ENCODE data around the gene ZDHHC21. TPM values are rescaled to one million over a fixed set of nuclear protein-coding genes. Genes with fewer than 3 reads are reported as not detected.
A peak's percentile ranks its signal among the peaks of the same experiment; 100 is the strongest.

The ZDHHC21 gene
- total and polyA plus RNA-seq, 2 experiments from 2014 or later: 3.3 to 5.9 TPM

GRCh38 chr9:14650596-14650995 is 42.6 kb downstream of the ZDHHC21 start:
- Histone ChIP-seq H3K4me1 (ENCODE audit: insufficient read depth) (no peaks in the 10 kb centered on the region), H3F3A (ENCODE audit: insufficient read depth) (no peaks in the 10 kb centered on the region), H3K27ac (no peak overlapping the region), H3K27me3 (replicated peaks; ENCODE audit: insufficient read depth) (no peaks in the 10 kb centered on the region), H2AFZ (no peak overlapping the region), H3K4me2 (ENCODE audit: unreplicated experiment) (no peak overlapping the region), H4K20me1 (ENCODE audit: insufficient read depth) (no peaks in the 10 kb centered on the region), H3K79me2 (ENCODE audit: insufficient read depth) (no peaks in the 10 kb centered on the region), H3K9ac (no peak overlapping the region), H3K4me3 (no peak overlapping the region), H3K9me3 (ENCODE audit: low read depth) (peaks cover 2% of the 10 kb centered on the region), H3K9me2 (ENCODE audit: insufficient read depth) (no peaks in the 10 kb centered on the region), H3K36me3 (ENCODE audit: low read depth) (peaks cover 15% of the 10 kb centered on the region; the same call in 1 of the 2 replicates)
- DNase-seq: no peak
- 91 to 93% methylated on average over 1 of the region's 1 CpG for WGBS, 2 experiments (ENCODE audit: low coverage in 1 of 2, low lambda C conversion rate in 2 of 2, missing lambda C conversion rate in 2 of 2)
- in situ Hi-C loops (cut with MboI): no loop called here
- TF ChIP-seq EZH2phosphoT487 (IDR thresholded peaks at IDR 0.05; ENCODE audit: insufficient read depth, low read depth) (no peak), EZH2 (IDR thresholded peaks at IDR 0.05; ENCODE audit: insufficient read depth, poor library complexity, severe bottlenecking) (no peak)

- no peak overlapping the region for H2AFZ ChIP-seq
These were observed 47.6 kb downstream of the ZDHHC21 start for GRCh38 chr9:14645648-14646047.

DNA sequence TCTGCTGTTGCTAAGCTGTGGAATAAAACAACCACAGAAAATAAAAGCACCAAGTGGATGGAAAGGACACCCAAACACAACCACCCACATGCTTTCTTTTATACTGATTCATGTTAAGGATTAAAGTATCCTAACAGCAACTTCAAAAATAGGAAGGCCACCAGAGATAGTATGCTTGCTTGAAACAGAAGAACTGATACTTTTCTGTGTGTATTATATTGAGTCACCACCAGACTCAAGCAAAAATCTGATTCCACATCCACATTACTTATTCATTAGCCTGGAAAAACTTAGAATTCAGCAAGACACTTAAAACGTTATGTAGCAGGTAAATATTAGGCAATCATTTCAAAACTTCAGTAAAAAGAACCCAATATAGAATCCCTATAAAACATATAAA is 52.3 kb downstream of the ZDHHC21 start:
- TF ChIP-seq EZH2 (IDR thresholded peaks at IDR 0.05; ENCODE audit: insufficient read depth, poor library complexity, severe bottlenecking) (no peak), EZH2phosphoT487 (IDR thresholded peaks at IDR 0.05; ENCODE audit: insufficient read depth, low read depth) (no peak)
- Histone ChIP-seq H3K4me2 (ENCODE audit: unreplicated experiment) (no peak overlapping the region), H3K36me3 (ENCODE audit: low read depth) (no peaks in the 10 kb centered on the region), H3K4me3 (no peak overlapping the region), H2AFZ (no peak overlapping the region), H3K9me2 (ENCODE audit: insufficient read depth) (no peaks in the 10 kb centered on the region; the same call in 1 of the 2 replicates), H3K4me1 (ENCODE audit: insufficient read depth) (no peaks in the 10 kb centered on the region), H3K79me2 (ENCODE audit: insufficient read depth) (no peaks in the 10 kb centered on the region), H3K27me3 (replicated peaks; ENCODE audit: insufficient read depth) (no peaks in the 10 kb centered on the region), H4K20me1 (ENCODE audit: insufficient read depth) (no peaks in the 10 kb centered on the region), H3K9me3 (ENCODE audit: low read depth) (no peaks in the 10 kb centered on the region), H3K27ac (no peak overlapping the region), H3K9ac (no peak overlapping the region), H3F3A (ENCODE audit: insufficient read depth) (no peaks in the 10 kb centered on the region)
- in situ Hi-C loops (cut with MboI): no loop called here
- no peak for DNase-seq
- 50 to 58% methylated on average over 1 of the region's 1 CpG for WGBS, 2 experiments (ENCODE audit: low coverage in 1 of 2, low lambda C conversion rate in 2 of 2, missing lambda C conversion rate in 2 of 2)

More at GRCh38 chr9:14645648-14646047, 47.6 kb downstream of the ZDHHC21 start:
- 85 to 88% methylated on average over 3 of the region's 3 CpGs for WGBS, 2 experiments (ENCODE audit: low coverage in 1 of 2, low lambda C conversion rate in 2 of 2, missing lambda C conversion rate in 2 of 2)
- no peak overlapping the region for H3K4me3 ChIP-seq
- no peaks in the 10 kb centered on the region for H3K27me3 ChIP-seq (replicated peaks; ENCODE audit: insufficient read depth)
- no peaks in the 10 kb centered on the region for H3K9me2 ChIP-seq (ENCODE audit: insufficient read depth)
- no peaks in the 10 kb centered on the region for H3K9me3 ChIP-seq (ENCODE audit: low read depth)
- H4K20me1 ChIP-seq (ENCODE audit: insufficient read depth): no peaks in the 10 kb centered on the region
- no peaks in the 10 kb centered on the region for H3F3A ChIP-seq (ENCODE audit: insufficient read depth)
- H3K4me2 ChIP-seq (ENCODE audit: unreplicated experiment): no peak overlapping the region
- no peak overlapping the region for H3K9ac ChIP-seq
- DNase-seq: peak; percentile 7
- no peaks in the 10 kb centered on the region for H3K36me3 ChIP-seq (ENCODE audit: low read depth)
- TF ChIP-seq EZH2phosphoT487 (IDR thresholded peaks at IDR 0.05; ENCODE audit: insufficient read depth, low read depth) (no peak), EZH2 (IDR thresholded peaks at IDR 0.05; ENCODE audit: insufficient read depth, poor library complexity, severe bottlenecking) (no peak)
- no peak overlapping the region for H3K27ac ChIP-seq
- in situ Hi-C loops (cut with MboI): no loop called here
- no peaks in the 10 kb centered on the region for H3K79me2 ChIP-seq (ENCODE audit: insufficient read depth)
- no peaks in the 10 kb centered on the region for H3K4me1 ChIP-seq (ENCODE audit: insufficient read depth)

- Histone ChIP-seq H3K27me3 (replicated peaks; ENCODE audit: insufficient read depth) (no peaks in the 10 kb centered on the region), H3K9ac (no peak overlapping the region), H3K36me3 (ENCODE audit: low read depth) (no peaks in the 10 kb centered on the region), H2AFZ (no peak overlapping the region), H3K9me3 (ENCODE audit: low read depth) (no peaks in the 10 kb centered on the region), H3K4me2 (ENCODE audit: unreplicated experiment) (no peak overlapping the region), H3K79me2 (ENCODE audit: insufficient read depth) (no peaks in the 10 kb centered on the region), H3K4me3 (no peak overlapping the region), H3K9me2 (ENCODE audit: insufficient read depth) (no peaks in the 10 kb centered on the region; the same call in 1 of the 2 replicates), H3K27ac (no peak overlapping the region), H4K20me1 (ENCODE audit: insufficient read depth) (no peaks in the 10 kb centered on the region), H3K4me1 (ENCODE audit: insufficient read depth) (no peaks in the 10 kb centered on the region), H3F3A (ENCODE audit: insufficient read depth) (no peaks in the 10 kb centered on the region)
- no peak for DNase-seq
- in situ Hi-C loops (cut with MboI): no loop called here
- no peak for TF ChIP-seq EZH2phosphoT487 (IDR thresholded peaks at IDR 0.05; ENCODE audit: insufficient read depth, low read depth)
- WGBS, 2 experiments (ENCODE audit: low coverage in 1 of 2, low lambda C conversion rate in 2 of 2, missing lambda C conversion rate in 2 of 2): 67 to 76% methylated on average over 2 of the region's 2 CpGs
These were observed 52.9 kb downstream of the ZDHHC21 start for GRCh38 chr9:14640294-14640693.
